ENCODE results near the gene MAPK12.
A peak's percentile ranks its signal among the peaks of the same experiment; 100 is the strongest.

Gene MAPK12

DNA sequence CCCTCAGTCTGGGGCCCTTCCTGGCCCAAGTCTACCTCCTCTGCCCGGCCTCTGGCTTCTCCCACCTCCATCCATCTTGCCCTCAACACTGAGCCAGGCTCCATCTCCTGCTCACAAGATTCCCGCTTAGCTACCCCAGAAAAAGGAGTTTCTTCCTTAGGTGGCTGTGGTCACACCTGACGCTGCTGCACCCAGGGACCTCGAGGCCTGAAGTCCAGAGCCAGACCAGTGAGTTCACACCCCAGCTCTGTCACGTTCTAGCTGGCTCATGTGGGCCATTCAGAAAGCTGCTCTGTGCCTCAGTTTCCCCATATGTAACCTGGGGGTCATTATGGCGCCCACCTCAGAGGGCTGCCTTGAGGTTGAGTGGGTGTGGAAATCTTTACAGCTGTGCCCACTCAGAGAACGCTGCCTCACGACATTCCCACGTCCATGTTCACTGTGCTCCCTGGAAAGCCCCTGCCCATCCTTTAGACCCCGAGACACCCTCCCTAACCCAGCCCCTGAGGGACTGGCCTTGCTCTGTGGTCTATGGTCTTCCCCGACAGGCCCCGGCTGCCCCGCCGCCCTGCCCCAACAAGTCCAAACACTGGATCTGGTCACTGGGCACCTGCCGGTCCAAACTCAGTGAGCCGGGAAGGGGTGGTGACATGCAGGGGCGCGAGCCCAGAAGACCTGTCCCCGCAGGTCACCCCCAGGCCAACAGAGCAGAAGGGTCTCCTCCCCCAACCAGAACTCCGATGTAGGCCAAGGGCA lies 36.2 kb upstream of the MAPK12 start:
- Histone ChIP-seq H3K36me3 (ENCODE audit: control insufficient read depth, insufficient read depth, low read length) (no peaks in the 10 kb centered on the region), H3K4me3 (ENCODE audit: low read depth, low read length) (no peak overlapping the region), H3K9me3 (ENCODE audit: control insufficient read depth, insufficient read depth, low read length) (no peaks in the 10 kb centered on the region), H3K27me3 (ENCODE audit: control insufficient read depth, insufficient read depth, low read length) (no peaks in the 10 kb centered on the region), H3K9ac (ENCODE audit: low read depth, low read length) (no peak overlapping the region), H3K4me1 (ENCODE audit: control insufficient read depth, insufficient read depth, low read length) (peaks cover 6% of the 10 kb centered on the region)

DNA sequence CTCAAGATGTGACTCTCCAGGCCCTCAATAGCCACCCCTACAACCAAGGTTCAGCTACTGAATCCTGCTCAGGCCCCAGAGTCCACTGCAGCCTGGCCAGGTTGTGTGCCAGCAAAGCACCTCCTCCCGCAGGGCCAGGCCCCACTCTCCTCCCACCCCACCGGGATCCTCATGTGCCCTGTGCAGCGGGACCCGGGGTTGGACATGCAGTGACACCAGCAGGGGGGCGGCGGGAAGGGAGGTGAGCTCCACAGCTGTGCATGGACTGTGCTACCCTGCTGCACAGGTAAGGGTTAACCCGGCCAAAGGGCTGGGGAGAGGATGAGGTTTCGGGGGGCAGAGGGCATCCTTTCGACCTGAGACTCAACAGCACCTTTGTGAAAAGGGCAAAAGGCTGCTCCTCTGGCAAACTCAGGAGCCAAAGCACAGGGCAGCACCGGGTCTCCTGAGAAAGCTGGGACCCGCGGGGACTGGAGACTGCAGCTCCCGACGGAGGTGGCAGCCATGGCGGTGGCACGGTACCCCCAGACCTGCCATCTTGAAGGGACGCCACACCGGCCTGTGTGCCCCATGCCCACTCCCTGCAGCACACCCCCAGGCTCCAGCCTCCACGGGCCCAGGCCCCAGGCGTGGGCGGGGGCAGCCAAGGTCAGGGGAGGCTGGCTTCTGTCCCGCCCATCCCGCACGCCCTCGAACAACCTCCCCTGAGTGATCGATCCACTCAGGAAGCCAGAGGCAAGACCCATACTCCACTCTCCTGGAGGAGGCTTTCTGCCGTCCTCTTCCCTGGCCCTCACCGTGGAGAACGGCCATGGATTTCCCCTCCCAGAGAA lies 35.4 kb upstream of the MAPK12 start:
- Histone ChIP-seq H3K4me1 (ENCODE audit: control insufficient read depth, insufficient read depth, low read length) (peaks cover 6% of the 10 kb centered on the region), H3K4me3 (ENCODE audit: low read depth, low read length) (no peak overlapping the region), H3K9me3 (ENCODE audit: control insufficient read depth, insufficient read depth, low read length) (no peaks in the 10 kb centered on the region), H3K9ac (ENCODE audit: low read depth, low read length) (no peak overlapping the region), H3K36me3 (ENCODE audit: control insufficient read depth, insufficient read depth, low read length) (no peaks in the 10 kb centered on the region), H3K27me3 (ENCODE audit: control insufficient read depth, insufficient read depth, low read length) (no peaks in the 10 kb centered on the region)

DNA sequence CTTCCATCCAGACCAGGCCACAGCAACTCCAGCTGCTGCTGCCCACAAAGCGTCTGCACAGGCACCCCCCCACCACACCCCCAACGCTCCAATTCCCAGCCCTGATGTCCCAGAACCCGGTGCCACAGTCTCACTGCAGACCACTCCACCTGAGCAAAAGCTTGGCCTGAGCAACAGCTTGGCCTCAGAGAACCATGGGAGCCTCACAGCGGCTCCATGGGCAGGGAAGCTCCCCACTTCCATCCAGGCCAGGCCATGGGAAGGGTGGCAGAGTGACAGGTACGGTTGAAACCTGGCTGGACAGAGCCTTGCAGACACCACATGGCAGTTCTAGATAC lies 32.8 kb upstream of the MAPK12 start:
- Histone ChIP-seq H3K36me3 (ENCODE audit: control insufficient read depth, insufficient read depth, low read length) (peaks cover 18% of the 10 kb centered on the region), H3K9ac (ENCODE audit: low read depth, low read length) (peak overlapping the region; percentile 60), H3K27me3 (ENCODE audit: control insufficient read depth, insufficient read depth, low read length) (no peaks in the 10 kb centered on the region), H3K4me3 (ENCODE audit: low read depth, low read length) (no peak overlapping the region), H3K9me3 (ENCODE audit: control insufficient read depth, insufficient read depth, low read length) (no peaks in the 10 kb centered on the region), H3K4me1 (ENCODE audit: control insufficient read depth, insufficient read depth, low read length) (peaks cover 4% of the 10 kb centered on the region)

DNA sequence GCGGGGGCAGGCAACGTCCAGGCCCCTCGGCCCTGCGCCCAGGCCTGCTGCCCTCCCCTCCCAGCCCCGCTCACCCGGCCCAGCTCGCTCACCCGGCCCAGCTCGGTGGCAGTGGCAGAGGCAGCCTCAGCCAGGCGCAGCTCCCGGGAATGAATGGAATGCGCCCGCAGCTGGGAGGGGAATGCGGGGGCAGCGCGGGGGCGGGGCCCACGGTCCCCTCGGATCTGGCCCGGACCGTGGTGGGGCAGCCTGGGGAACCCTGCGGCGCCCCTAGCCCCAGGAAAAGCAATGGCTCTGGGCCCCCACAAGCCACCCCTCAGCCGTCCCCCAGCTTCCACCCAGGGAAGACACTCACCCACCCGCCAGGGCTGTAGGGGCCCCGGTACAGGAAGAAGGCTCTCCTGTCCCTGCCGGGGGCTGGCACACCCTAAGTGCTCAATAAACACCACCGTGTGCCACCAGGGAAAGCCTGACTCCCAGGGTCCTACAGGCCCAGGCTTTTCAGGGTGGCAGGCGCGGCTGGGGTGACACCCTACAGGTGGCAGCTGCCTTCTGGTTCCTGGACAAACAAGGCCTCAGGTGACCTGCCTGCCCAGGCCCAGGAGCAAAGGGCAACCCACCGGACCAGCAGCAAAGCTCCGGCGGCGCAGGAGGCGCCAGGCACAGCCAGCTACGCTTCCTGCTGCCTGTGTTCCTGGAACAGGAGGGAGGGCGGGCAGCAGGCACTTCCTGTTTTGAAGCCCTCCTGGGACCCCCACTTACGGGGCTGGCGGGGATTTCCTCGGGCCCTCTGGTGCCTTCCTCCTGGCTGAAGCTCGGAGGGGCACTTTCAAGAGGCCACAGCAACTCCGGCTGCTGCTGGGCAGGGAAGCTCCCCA lies 32.2 kb upstream of the MAPK12 start:
- peaks cover 24% of the 10 kb centered on the region for H3K36me3 ChIP-seq (ENCODE audit: control insufficient read depth, insufficient read depth, low read length)
- H3K4me1 ChIP-seq (ENCODE audit: control insufficient read depth, insufficient read depth, low read length), result peaks cover 4% of the 10 kb centered on the region
- no peaks in the 10 kb centered on the region for H3K27me3 ChIP-seq (ENCODE audit: control insufficient read depth, insufficient read depth, low read length)
- H3K9me3 ChIP-seq (ENCODE audit: control insufficient read depth, insufficient read depth, low read length), result no peaks in the 10 kb centered on the region
- H3K4me3 ChIP-seq (ENCODE audit: low read depth, low read length), result no peak overlapping the region
- peak overlapping the region; percentile 60 for H3K9ac ChIP-seq (ENCODE audit: low read depth, low read length)

DNA sequence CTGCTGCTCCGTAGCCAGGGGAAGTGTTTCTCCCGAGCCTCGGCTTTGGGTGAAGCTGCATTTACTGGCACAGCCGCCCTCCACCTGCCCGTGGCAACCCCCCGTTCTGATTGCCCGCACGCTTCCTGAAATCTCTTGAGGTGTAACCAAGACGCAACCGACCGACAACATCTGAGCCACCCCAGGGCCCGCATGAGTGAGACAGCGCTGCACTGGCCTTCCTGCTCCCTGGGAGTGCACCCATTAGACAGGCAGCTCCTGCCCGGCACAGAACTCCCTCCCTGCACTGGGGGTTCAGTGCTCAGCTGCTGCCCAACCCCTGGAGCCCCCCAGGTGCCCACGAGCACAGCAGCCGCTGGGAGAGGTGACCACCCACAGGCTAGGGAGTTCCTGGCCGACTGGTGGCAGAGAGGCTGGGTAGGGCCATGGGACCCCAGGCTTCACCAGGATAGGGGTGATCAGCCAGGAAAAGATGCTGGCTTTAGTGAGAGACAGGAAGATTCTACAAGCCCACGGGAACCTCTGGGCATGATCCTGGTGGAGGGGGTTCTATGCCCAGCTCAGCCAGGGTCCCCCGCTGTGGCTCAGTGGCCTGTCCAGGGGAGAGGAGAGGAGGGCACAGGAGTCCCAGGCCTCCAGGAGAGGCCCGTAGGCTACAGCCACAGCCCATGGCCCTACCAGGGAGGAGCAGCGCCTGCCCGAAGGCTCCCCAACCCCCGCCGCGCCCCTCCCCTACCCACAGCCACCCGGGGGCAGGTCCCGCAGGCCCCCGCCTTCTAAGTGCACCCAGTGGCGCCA lies 31.4 kb upstream of the MAPK12 start:
- peaks cover 30% of the 10 kb centered on the region for H3K36me3 ChIP-seq (ENCODE audit: control insufficient read depth, insufficient read depth, low read length)
- no peak overlapping the region for H3K4me3 ChIP-seq (ENCODE audit: low read depth, low read length)
- H3K27me3 ChIP-seq (ENCODE audit: control insufficient read depth, insufficient read depth, low read length), result no peaks in the 10 kb centered on the region
- peaks cover 4% of the 10 kb centered on the region for H3K4me1 ChIP-seq (ENCODE audit: control insufficient read depth, insufficient read depth, low read length)
- H3K9ac ChIP-seq (ENCODE audit: low read depth, low read length), result peak overlapping the region; percentile 37
- H3K9me3 ChIP-seq (ENCODE audit: control insufficient read depth, insufficient read depth, low read length), result no peaks in the 10 kb centered on the region

DNA sequence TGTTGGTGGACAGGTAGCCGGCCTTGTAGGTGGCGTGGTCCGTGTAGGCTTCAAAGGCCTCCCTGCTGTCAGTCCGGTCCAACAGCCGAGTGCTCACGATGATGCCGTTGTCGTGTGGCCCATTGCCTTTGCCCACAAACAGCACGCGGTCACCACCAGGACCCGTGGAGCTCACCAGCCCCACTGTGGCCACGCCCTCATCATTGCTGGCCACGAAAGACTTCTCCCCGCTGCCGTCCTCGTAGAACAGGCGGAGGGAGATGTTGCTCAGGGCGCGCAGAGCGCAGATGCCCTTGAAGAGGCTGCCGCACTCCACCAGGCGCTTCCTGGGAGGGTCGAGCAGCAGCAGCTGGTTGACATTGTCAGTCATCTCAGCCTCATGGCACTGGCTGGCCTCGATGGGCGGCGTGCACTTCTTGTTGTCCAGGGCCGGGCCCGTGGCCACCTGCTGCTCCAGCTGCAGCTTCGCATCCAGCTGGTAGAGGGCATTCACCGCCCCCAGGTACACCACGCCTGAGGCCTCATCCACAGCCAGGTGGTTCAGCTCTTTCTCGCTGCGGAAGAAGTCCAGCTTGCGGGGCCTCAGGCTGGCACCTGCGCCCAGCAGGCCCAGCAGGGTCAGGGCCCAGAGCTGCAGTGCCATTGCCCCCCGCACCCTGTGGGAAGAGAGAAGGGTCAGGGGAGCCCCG lies 28.6 kb upstream of the MAPK12 start:
- H3K9me3 ChIP-seq (ENCODE audit: control insufficient read depth, insufficient read depth, low read length), result no peaks in the 10 kb centered on the region
- H3K4me1 ChIP-seq (ENCODE audit: control insufficient read depth, insufficient read depth, low read length), result peaks cover 4% of the 10 kb centered on the region
- no peaks in the 10 kb centered on the region for H3K27me3 ChIP-seq (ENCODE audit: control insufficient read depth, insufficient read depth, low read length)
- no peak overlapping the region for H3K9ac ChIP-seq (ENCODE audit: low read depth, low read length)
- no peak overlapping the region for H3K4me3 ChIP-seq (ENCODE audit: low read depth, low read length)
- H3K36me3 ChIP-seq (ENCODE audit: control insufficient read depth, insufficient read depth, low read length), result peaks cover 43% of the 10 kb centered on the region

DNA sequence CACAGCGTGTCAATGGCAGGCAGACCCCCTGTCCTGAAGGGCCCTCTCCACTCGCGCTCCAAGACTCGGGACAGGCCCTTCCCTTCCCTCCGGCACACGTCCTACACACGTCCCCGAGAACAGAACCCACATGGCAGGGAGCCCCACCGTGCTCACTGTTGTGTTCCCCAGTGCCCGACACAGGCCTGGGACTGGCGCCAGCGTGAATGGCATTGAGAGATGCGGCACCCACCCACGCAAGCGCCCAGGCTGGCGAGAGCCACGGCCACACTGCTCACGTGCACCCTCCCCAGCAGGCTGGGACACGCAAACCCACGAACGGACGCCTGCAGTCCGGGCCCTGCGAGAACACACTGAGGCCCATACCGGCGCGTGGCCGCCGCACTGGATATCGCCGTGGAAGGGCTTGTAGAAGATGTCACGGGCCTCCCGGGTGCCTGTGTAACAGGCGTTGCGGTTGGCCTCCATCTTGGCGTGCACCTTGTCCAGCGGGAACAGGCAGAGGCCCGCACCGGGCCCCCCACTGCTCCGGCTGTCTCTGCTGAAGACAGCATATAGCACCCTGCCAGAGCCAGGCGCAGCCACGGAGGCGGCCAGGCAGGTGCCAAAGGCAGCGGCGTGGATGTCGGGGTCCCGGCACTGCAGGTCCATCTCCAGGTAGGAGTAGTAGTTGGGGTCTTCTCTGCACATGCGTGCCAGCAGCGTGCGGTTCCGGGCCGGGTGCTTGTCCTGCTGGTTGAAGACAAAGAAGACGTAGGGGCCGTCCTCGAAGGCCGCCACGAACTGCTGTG lies 27.9 kb upstream of the MAPK12 start:
- Histone ChIP-seq H3K4me1 (ENCODE audit: control insufficient read depth, insufficient read depth, low read length) (peaks cover 4% of the 10 kb centered on the region), H3K36me3 (ENCODE audit: control insufficient read depth, insufficient read depth, low read length) (peaks cover 44% of the 10 kb centered on the region), H3K27me3 (ENCODE audit: control insufficient read depth, insufficient read depth, low read length) (no peaks in the 10 kb centered on the region), H3K9me3 (ENCODE audit: control insufficient read depth, insufficient read depth, low read length) (no peaks in the 10 kb centered on the region), H3K4me3 (ENCODE audit: low read depth, low read length) (no peak overlapping the region), H3K9ac (ENCODE audit: low read depth, low read length) (no peak overlapping the region)

DNA sequence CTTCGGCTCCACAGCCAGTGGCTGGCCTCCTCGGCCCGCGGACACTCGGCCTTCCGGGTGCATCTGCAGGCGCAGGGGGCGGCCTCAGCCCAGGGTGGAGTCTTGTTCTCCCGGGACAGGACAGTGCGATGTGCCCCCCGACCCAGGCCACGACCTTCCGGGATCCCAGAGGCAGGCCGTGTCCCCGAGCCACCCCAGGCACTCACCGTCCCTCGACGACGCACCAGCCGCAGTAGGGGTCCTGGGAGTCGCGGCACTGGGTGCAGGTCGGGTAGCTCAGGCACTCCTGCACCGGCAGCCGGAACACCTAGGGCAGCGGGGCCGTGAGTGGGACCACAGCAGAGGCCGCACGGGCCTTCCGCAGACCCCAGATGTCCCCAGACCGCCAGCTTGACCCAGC lies 26.2 kb upstream of the MAPK12 start:
- Histone ChIP-seq H3K4me3 (ENCODE audit: low read depth, low read length) (no peak overlapping the region), H3K9ac (ENCODE audit: low read depth, low read length) (no peak overlapping the region), H3K4me1 (ENCODE audit: control insufficient read depth, insufficient read depth, low read length) (no peaks in the 10 kb centered on the region), H3K36me3 (ENCODE audit: control insufficient read depth, insufficient read depth, low read length) (peaks cover 57% of the 10 kb centered on the region), H3K27me3 (ENCODE audit: control insufficient read depth, insufficient read depth, low read length) (no peaks in the 10 kb centered on the region), H3K9me3 (ENCODE audit: control insufficient read depth, insufficient read depth, low read length) (no peaks in the 10 kb centered on the region)

DNA sequence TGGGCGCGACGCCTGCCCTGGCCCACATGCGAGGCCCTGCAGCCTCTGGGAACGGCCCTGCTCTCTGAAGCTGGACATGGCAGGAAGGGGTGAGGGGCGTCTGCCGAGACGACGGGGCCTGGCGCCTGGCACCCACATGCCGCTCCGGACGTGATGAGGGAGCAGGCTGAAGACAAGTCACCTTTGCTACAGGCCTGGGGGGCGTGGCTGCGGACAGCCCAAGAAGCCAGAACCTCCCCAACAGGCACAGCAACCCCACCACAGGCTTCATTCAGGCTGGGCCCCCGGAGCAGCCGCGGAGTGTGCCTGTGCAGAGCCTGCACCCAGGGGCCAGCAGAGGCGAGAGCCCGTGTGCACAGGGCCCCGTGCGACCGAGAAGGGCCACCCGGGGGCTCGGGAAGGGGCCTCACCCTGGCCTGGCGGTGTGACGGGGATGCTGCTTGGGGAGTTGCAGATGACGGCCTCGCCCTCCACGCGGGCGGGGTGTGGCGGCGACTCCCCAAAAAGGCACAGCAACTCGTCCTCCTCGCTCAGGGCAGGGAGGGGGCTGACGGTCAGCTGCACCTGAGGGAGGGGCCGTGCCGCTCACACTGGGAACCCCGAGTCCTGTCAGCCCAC lies 25.3 kb upstream of the MAPK12 start:
- Histone ChIP-seq H3K36me3 (ENCODE audit: control insufficient read depth, insufficient read depth, low read length) (peaks cover 65% of the 10 kb centered on the region), H3K27me3 (ENCODE audit: control insufficient read depth, insufficient read depth, low read length) (no peaks in the 10 kb centered on the region), H3K9ac (ENCODE audit: low read depth, low read length) (no peak overlapping the region), H3K4me1 (ENCODE audit: control insufficient read depth, insufficient read depth, low read length) (no peaks in the 10 kb centered on the region), H3K9me3 (ENCODE audit: control insufficient read depth, insufficient read depth, low read length) (no peaks in the 10 kb centered on the region), H3K4me3 (ENCODE audit: low read depth, low read length) (no peak overlapping the region)

DNA sequence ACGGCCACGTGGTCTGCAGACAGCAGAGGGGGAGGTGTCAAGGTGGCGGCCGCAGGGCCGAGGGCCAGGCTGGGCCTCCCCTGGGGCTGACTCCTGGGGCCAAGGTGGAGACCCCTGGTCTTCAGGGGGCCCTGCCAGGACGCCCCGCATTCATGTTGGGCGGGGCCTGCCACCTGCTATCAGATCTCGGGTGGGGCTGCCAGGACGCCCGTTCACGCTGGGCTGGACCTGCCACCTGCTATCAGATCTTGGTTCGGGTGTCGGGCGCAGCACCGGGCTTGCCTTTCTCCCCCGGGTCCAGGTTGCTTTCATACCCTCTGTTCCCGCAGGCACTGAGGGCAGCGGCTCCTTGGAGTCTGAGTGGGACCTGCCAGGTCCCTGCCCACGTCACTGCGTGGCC lies 24.8 kb upstream of the MAPK12 start:
- Histone ChIP-seq H3K36me3 (ENCODE audit: control insufficient read depth, insufficient read depth, low read length) (peaks cover 70% of the 10 kb centered on the region), H3K9me3 (ENCODE audit: control insufficient read depth, insufficient read depth, low read length) (no peaks in the 10 kb centered on the region), H3K9ac (ENCODE audit: low read depth, low read length) (no peak overlapping the region), H3K4me1 (ENCODE audit: control insufficient read depth, insufficient read depth, low read length) (no peaks in the 10 kb centered on the region), H3K4me3 (ENCODE audit: low read depth, low read length) (no peak overlapping the region), H3K27me3 (ENCODE audit: control insufficient read depth, insufficient read depth, low read length) (no peaks in the 10 kb centered on the region)
